GM18498 (cell line): Measurements from ENCODE around the gene GRK7.
"Not testable (repeated sequence)": the region's sequence is repeated elsewhere in the genome, so short reads cannot be mapped to it uniquely, and the experiment has no call there.

Experiments used
- ATAC-seq: cut with Tn5 transposase; IDR thresholded peaks from one replicate; pipeline ENCODE4 v1.9.1; 2021; ENCODE audit warnings: mild to moderate bottlenecking, moderate library complexity; ENCODE audit not compliant: unreplicated experiment

The GRK7 gene

GRCh38 chr3:141753399-141753798 lies 9.8 kb upstream of the GRK7 start:
- ATAC-seq, result no peak

DNA sequence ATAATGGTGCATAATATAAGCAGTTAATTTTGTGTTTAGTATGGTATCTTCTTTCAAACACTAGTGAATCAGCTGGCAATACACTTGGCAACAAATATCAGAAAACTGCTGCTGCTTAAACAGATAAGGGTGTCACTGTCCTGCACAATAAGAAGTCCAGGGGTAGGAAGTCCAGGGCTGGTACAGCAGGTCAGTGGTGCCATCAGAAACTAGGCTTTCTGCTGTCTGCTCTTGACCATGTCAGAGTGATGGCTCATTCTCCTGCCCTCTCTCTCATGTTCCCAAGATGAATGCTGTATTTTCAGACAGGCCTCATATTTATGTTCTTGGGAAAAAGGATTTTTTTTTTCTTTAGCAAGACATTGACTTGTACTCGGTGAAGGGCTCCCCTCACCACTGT lies 9.2 kb upstream of the GRK7 start:
- no peak for ATAC-seq

DNA sequence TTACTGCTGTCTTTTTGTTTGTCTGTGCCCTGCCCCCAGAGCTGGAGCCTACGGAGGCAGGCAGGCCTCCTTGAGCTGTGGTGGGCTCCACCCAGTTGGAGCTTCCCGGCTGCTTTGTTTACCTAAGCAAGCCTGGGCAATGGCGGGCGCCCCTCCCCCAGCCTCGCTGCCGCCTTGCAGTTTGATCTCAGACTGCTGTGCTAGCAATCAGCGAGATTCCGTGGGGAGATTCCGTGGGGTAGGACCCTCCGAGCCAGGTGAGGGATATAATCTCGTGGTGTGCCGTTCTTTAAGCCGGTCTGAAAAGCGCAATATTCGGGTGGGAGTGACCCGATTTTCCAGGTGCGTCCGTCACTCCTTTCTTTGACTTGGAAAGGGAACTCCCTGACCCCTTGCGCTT lies 656 bp upstream of the GRK7 start:
- not testable (repeated sequence) for ATAC-seq

DNA sequence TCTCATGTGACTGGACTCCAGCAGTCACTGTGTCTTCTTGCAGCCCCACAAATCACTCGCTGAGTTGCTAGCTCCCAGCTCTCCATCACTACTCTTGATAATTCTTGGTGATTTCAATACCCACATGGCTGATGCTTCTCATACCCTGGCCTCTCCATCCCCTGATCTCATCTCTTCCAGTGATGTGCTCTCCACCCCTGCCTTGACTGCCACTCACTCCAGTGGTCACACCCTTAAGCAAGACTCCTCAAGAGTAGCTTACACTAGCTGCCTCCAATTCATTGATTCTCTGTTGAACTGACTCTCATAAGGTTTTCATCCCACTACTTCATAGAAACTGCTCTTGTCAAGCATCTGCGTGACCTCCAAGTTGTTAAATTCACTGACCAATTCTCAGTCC lies 837 bp downstream of the GRK7 start:
- ATAC-seq, result no peak

- ATAC-seq, result no peak
Measured at GRCh38 chr3:141764465-141764864, 1.3 kb downstream of the GRK7 start.

DNA sequence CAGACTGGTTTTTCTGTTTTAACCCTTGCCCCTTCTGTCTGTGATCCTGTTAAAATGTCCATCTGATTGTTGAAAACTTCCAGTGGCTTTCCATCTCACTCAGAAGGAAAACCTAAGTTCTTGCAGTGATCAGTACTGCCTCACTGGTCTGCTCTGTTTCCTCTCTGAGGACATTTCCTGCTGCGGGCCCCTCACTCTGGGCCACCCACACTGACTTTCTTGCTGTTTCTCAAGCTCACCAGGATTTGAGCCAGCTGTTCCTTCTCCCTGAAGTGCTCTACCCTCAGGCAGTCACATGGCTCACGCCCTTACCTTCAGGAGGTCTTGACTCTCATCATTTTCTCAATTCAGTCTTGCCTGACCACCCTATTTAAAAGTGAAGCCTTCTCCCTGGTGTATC lies 1.8 kb downstream of the GRK7 start:
- ATAC-seq, result no peak

GRCh38 chr3:141767066-141767465 lies 3.9 kb downstream of the GRK7 start:
- ATAC-seq, result no peak

GRCh38 chr3:141769221-141769894 lies 6.2 kb downstream of the GRK7 start:
- no peak for ATAC-seq

DNA sequence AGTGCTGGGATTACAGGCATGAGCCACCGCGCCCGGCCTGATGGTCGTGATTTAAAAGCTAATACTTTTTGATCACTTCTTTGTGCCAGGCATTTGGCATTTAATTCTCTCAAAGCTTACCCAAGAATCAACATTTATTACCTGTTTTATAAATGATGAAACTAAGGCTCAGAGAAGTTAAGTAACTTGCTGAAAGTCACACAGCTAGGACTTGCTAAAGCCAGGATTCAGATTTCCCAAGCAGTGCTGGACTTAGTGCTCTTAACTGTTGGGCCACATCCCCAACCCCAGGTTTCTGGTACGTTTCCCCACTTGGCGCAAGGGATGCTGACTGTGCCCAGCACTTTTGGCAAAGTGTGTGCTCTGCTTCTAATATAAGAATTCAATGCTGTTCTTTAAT lies 10.5 kb downstream of the GRK7 start:
- no peak for ATAC-seq

DNA sequence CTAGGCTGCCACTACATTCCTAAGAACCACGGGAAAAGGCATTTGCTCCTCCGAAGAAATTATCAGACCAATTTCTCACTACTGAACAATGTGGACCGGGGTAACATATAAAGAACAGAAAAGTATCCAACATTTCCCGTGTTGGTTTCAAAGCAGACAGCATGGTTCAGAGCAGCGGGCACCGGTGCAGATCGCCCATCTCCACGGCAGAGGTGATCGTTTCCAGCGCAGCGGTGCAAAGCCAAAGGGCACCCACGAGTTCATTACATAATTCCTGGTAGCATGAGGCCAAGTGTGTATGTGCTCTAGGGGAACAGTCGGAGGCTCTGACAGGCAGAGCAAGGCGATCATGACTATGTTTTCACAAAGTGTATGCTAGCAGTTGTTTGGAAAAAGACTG lies 13.2 kb downstream of the GRK7 start:
- ATAC-seq, result no peak

GRCh38 chr3:141776885-141777284 lies 13.7 kb downstream of the GRK7 start:
- no peak for ATAC-seq

DNA sequence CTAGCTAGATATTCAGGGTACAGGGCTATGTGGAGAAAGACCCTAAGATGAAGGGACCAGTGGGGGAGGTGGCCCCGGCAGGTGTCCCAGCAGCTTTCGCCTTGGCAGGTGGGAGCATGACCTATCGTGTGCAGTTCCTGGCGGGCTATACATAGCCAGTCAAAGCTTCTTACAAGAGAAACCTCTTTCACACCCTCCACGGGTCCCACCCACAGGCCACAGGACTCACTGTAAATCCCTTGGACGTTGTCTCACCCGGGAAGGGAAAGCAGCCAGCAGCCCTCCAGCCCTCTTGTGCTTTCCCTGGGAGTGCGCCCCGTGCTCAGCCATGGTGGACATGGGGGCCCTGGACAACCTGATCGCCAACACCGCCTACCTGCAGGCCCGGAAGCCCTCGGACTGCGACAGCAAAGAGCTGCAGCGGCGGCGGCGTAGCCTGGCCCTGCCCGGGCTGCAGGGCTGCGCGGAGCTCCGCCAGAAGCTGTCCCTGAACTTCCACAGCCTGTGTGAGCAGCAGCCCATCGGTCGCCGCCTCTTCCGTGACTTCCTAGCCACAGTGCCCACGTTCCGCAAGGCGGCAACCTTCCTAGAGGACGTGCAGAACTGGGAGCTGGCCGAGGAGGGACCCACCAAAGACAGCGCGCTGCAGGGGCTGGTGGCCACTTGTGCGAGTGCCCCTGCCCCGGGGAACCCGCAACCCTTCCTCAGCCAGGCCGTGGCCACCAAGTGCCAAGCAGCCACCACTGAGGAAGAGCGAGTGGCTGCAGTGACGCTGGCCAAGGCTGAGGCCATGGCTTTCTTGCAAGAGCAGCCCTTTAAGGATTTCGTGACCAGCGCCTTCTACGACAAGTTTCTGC lies 15.0 kb downstream of the GRK7 start:
- ATAC-seq, result no peak

DNA sequence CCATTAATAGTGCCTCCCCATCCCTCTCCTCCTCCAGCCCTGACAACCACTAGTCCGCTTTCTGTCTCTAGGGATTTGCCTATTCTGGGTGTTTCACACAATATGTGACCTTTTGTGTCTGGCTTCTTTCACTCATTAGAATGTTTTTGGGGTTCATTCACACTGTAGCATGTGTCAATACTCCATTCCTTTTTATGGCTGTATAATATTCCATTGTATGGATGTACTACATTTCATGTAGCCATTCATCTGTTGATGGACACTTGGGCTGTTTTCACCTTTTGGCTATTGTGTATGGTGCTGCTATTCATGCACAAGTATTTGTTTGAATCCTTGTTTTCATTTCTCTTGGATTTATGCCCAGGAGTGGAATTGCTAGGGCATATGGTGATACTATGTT lies 16.5 kb downstream of the GRK7 start:
- no peak for ATAC-seq

DNA sequence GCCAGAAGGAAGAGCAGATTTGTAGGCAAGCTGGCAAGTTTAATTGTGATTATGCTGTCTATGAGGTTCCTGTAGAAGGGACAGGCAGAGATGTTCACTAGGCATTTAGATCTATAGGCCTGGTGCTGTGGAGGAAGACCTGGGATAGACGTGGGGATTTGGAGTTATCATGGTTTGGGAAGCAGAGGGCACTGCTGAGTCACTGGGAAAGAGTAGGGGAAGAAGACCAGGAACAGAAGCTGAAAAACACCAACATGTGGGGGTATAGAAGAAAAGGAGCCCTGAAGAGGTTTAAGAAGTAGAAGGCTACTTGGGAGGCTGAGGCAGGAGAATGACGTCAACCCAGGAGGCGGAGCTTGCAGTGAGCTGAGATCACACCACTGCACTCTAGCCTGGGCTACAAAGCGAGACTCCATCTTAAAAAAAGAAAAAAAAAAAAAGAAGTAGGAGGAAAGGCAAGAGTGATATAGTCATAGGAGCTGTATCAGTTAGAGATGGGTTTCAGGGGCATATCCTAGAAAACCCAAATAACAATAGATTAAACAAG lies 19.3 kb downstream of the GRK7 start:
- ATAC-seq, result no peak

GRCh38 chr3:141783632-141784031 lies 20.4 kb downstream of the GRK7 start:
- ATAC-seq, result no peak

- no peak for ATAC-seq
Measured at GRCh38 chr3:141784096-141784495, 20.9 kb downstream of the GRK7 start.

GRCh38 chr3:141784531-141784930 lies 21.3 kb downstream of the GRK7 start:
- no peak for ATAC-seq

GRCh38 chr3:141788149-141788548 lies 24.9 kb downstream of the GRK7 start:
- no peak for ATAC-seq

- not testable (repeated sequence) for ATAC-seq
Measured at GRCh38 chr3:141788750-141789149, 25.5 kb downstream of the GRK7 start.

GRCh38 chr3:141789281-141789680 lies 26.1 kb downstream of the GRK7 start:
- no peak for ATAC-seq

- ATAC-seq, result no peak
Measured at GRCh38 chr3:141790171-141790570, 27.0 kb downstream of the GRK7 start.

GRCh38 chr3:141792495-141792894 lies 29.3 kb downstream of the GRK7 start:
- no peak for ATAC-seq
